Cardiac fibroblast (primary cell): Measurements from ENCODE around the gene PIP5K1B.
A peak's percentile ranks its signal among the peaks of the same experiment; 100 is the strongest.

Experiments used
- DNase-seq, 2 donors: peaks; one replicate each; pipeline versions ENCODE4 v3.0.0 to v3.0.0-alpha.2; 2010; ENCODE audit warnings: low read depth in 2 of 2
- H3K4me3 ChIP-seq, 2 donors: replicated peaks in 1 of 2; 1 replicate in 1 of 2; 2 replicates in 1 of 2; pipeline ENCODE4 v1.5.1; 2011; ENCODE audit warnings: low read depth in 2 of 2, low read length in 2 of 2, mild to moderate bottlenecking in 2 of 2, moderate library complexity in 1 of 2
- CTCF ChIP-seq: IDR thresholded peaks from one replicate; pipeline ENCODE4 v1.5.1; 2011; ENCODE audit warnings: low read depth, mild to moderate bottlenecking, low read length, inconsistent platforms

The PIP5K1B gene

GRCh38 chr9:68842568-68842967, 137.5 kb downstream of the PIP5K1B start:
- H3K4me3 ChIP-seq, result no peak overlapping the region
- DNase-seq, result no peak
- no peak for TF ChIP-seq CTCF

- no peak overlapping the region for H3K4me3 ChIP-seq
- TF ChIP-seq CTCF, result no peak
- DNase-seq, result no peak
Observed at GRCh38 chr9:68843239-68843638, 138.2 kb downstream of the PIP5K1B start.

GRCh38 chr9:68844157-68844556, 139.1 kb downstream of the PIP5K1B start:
- DNase-seq, result no peak
- TF ChIP-seq CTCF, result no peak
- H3K4me3 ChIP-seq, result no peak overlapping the region

GRCh38 chr9:68844631-68845612, 139.9 kb downstream of the PIP5K1B start:
- peak; percentile 5 to 39 for DNase-seq
- H3K4me3 ChIP-seq, result no peak overlapping the region
- TF ChIP-seq CTCF, result peak; percentile 40

GRCh38 chr9:68847765-68848164, 142.7 kb downstream of the PIP5K1B start:
- TF ChIP-seq CTCF, result no peak
- no peak for DNase-seq
- no peak overlapping the region for H3K4me3 ChIP-seq

GRCh38 chr9:68851657-68852056, 146.6 kb downstream of the PIP5K1B start:
- TF ChIP-seq CTCF, result no peak
- DNase-seq, result peak in 1 of 2 donors; percentile 2
- H3K4me3 ChIP-seq, result no peak overlapping the region
